Neural progenitor cell (in vitro differentiated cells): Measurements from ENCODE around the gene ISLR.

Experiments used
- CTCF ChIP-seq: fragments of 200-600 bp; sonication (generic); IDR thresholded peaks from 2 replicates; pipeline ENCODE4 v1.5.1; 2017; ENCODE audit warnings: antibody characterized with exemption, mild to moderate bottlenecking
- EZH2 ChIP-seq: fragments of 200-600 bp; sonication (generic); IDR thresholded peaks from 2 replicates; pipeline ENCODE4 v1.6.1; 2017; ENCODE audit warnings: antibody characterized with exemption, mild to moderate bottlenecking, moderate library complexity
- EZH2phosphoT487 ChIP-seq: fragments of 200-600 bp; sonication (generic); IDR thresholded peaks from 2 replicates; pipeline ENCODE4 v1.6.1; 2017; ENCODE audit warnings: antibody characterized with exemption

DNA sequence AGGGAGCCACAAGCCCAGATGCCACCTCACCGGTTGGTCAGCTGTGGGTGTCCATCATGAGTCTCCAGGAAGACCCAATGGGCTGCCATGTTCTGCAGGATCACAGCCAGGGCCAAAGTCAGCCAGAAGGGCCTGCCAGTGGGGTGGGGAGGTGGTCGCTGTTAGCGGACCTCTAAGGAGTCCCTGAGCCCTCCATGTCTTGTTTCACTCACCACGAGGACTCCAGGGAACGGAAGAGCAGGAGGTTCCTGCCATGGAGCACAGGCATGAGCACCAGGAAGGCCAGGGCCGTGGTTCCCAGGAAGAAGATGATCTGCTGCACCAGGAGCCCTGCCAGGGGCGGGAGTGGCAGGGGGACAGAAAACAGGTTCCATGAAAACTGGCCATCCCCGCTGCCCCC, 8.6 kb downstream of the ISLR start:
- TF ChIP-seq CTCF: no peak
- TF ChIP-seq EZH2: no peak
- no peak for TF ChIP-seq EZH2phosphoT487
